HG03457 (cell line): ENCODE measurements around the gene CMSS1.
"Not testable (repeated sequence)": the region's sequence is repeated elsewhere in the genome, so short reads cannot be mapped to it uniquely, and the experiment has no call there.

Experiments
- ATAC-seq: cut with Tn5 transposase; IDR thresholded peaks from one replicate; pipeline ENCODE4 v1.9.1; 2021; ENCODE audit warnings: moderate number of reproducible peaks; ENCODE audit not compliant: unreplicated experiment

Gene CMSS1

DNA sequence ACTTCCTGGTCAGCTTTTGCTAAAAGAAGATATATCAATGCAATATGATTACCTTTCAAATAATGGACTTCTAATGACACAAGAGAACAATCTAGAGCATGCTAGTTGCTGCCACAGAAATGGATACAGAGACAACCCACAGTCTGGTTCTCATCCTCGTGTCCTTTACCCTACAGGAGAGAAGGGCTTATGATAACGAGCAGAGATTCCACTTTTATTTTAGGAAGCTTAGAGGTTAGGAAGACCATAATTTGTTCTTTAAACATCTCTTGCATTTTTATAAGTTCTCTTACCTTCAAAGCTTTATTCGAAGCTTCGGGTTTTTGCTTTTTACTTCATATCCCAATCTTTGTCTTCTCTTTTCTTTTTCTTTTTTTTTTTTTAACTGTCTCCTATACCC lies 257.5 kb downstream of the CMSS1 start:
- ATAC-seq = no peak

DNA sequence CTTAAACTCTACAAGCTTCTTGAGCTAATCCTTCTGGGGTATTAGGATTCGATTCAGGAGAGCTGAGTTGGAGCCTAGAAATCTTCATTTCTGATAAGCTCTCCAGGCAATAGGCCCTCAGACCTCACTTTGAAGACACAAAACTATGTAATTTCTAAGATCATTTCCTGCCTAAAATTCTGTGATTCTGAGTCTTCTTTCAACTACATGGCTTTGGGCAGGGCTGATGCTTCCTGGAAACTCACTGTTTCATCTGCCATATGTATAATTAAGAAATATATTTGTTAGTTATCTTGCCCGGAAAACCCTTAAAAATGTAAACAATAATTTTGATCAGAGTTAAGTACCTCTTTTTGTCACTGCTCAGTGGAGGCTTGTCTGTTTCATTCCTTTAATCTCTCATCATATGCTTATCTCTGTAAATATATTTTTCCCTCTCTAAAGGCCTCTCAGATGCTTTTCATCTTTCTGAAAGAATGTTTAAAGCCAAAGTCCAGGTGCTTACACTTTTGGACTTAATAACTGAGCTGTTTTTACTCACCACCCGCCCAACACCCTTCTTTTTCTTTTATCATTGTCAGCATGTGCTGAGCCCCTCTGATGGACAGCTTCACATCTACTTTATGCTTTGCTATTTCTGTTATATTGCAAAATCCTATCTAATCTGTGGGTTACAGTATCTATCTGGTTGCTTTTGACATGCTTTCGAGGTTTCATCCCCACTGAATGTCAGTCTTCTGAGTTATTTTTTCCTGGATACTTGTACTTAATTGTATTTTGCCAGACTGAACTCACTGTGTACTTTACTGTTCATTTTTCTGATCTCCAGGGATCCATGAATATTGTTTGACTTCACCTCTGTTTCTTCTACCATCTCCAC lies 258.4 kb downstream of the CMSS1 start:
- no peak for ATAC-seq

DNA sequence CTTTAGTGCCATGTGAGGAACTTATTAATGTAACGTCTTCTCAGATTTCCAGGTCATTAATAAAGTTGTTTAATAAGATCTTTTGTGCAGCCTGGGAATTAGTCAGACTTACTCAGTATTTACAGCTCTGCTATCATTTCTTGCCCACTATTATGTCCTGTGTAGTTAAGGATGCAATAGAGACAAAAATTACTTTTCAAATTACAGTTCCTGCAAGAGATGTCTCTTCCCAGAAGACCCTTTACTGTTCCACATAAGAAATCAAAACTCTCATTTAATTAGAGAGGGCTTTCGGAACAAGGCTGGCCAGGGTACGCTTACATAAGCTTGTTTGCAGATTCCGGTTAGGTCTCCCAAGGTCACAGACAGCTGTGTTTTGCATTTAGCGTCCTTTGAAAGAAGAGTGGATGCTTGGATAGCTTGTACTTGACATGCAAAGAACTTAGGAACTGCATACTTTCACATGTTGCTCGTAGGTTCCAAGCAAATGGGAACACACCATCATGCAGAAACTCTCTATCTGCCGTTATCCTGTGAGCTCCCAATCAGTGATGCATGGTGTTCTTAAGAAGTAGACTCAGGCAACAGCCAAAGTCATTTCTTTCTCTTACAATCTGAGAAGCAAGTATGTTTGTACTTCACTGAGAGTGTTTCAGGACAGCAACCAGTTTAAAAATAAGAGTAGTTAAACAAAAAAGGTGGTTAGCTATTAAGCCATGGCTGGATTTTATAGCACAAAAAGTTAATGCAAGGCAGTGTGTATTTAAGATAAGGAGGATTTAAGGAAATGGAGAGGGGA lies 259.3 kb downstream of the CMSS1 start:
- no peak for ATAC-seq

DNA sequence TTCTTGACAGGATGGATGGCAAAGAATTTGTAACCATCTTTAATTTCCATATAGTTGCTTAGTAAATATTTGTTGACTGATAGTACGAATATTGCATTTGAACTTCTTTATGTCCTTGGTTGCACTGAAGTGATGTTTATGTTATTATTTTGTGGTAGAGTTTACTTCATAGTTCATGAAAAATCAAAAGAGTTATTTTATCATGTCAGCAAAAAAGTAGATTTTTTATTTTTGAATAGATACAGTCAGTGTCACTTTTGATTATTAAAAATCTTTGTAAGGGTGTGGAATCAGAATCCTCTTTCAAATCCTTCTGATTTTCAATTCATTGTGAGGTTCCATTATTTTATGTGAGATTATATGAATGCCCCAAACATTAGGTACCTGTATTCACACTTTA lies 261.7 kb downstream of the CMSS1 start:
- no peak for ATAC-seq

DNA sequence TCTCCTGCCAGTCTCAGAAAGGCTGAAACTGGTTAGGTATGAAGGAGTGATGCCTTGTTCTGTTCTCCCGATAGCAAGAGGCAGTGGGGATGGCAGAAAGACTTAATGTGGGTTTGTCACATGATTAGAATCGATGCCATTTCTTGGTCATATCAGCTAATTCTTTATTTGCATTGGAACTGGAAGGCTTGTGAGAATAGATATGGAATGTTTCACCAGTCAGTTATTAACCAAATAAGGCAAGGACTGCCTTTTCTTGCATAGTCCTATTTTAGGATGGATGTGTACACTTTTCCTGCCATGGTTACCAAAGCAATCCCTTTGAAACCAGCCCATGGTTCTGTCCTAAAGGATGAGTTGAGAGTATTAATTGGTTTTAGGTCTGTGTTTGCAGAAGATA lies 262.9 kb downstream of the CMSS1 start:
- ATAC-seq = no peak

DNA sequence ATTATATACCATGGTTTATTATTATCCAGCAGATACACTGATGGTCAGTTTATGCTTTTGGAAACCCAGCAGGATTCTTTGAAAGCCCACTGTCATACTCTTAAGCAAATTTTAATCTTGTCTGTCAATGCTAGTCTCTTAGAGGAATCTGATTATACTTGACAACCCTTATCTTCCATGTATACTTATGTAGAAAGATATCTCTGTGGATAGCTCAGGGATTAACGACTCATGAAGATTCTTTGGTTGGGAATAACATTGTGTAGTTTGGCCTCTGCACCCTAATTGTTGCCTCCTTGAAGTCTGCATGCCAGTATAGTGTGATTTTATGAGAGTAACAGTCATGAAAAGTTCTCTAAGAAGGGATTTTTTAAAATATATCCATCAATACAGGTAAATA lies 263.6 kb downstream of the CMSS1 start:
- no peak for ATAC-seq

DNA sequence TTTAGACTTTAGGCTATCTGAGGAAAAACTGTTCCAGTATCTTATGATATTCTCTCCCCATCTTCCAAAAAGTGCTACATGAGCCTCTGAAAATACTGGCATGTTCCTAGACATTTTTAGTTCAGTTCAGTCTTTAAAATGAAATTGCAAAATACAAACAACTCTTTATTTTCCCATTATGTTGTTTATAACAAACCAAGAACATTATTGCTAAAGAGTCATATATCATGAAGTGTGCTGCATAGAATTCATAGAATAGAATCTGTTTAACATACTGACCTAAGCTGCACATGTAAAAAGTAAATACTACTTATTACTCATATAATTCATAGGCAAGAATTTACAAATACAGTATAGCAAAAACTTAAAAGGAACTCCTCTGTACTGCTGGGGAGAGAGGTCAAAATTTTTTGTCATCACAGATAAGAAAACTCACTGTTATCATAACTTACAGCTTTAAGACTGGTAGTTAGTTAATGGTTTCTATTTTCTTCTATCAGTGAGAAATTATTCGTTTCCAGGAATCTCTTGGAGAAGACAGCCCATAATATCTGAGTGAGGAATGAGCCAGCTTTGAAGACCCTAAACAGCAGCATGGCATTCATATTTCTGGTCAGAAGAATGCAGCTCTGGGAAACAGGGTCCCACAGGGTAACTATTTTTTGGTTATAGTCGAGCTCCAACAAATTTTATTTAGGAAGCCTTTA lies 264.5 kb downstream of the CMSS1 start:
- ATAC-seq = no peak

DNA sequence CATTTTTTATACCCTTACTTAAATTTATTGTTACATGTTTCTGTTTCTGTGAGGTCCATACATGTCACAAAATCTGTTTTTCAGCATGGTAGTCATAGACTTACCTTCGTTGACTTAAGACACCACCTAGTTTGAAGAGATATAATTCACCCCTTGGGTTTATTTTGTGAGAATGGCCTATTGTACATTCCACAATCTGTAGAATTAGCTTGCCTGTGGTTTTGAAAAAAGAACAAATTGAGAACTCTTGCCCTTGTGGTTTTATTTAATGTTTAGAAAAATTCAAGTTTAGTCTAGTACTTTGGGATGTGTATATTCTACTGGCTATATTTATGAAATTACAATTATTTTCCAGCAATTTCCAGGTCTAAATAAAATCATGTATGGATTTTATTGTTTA lies 265.1 kb downstream of the CMSS1 start:
- no peak for ATAC-seq

DNA sequence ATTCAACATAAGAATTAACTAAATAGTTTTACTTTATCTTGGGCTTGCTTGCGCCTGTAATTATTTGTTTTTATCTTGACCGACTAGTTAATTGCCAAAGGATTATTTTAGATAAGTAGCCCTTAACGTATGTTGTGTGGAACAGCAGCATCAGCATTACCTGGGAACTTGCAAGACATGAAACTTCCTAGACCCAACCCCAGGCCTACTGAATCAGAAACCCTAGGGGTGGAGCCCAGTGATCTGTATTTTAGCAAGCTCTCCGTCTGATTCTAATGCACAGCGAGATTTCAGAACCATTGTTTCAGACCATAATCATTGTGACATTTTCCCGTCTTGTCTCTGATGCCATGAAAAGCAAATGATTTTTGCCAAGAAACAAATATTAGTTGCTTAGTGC lies 265.5 kb downstream of the CMSS1 start:
- ATAC-seq = no peak

DNA sequence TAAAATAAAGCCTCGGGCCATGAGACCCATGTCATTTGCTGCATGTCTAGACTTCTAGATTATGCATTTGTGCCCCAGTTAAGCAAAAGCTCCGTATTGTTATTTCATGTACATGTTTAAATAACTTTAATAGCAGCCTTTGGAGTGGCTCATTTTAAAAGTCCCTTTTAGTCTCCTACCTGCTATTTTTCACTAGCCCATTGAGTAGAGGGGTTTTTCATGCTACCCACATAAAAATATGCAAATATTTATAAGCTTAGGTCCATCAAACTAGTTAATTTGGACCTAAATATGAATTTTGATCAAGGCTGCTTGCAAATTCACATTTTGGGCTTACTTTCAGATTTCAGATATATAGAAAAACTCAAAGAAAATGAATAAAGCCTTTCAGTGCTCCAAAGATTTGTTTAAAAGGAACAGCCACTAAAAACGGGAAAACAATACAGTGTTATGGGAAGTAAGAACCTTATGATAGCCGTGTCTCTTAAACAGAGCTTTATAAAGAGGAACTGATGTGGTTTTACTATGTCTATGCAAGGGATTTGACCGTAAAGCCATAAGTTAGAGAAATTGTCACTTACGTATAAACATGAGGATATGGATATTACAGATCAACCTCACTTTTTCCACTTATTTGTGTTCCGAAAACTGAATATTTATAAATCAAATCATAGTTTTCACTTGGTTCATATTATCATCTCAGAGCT lies 266.6 kb downstream of the CMSS1 start:
- ATAC-seq = no peak

DNA sequence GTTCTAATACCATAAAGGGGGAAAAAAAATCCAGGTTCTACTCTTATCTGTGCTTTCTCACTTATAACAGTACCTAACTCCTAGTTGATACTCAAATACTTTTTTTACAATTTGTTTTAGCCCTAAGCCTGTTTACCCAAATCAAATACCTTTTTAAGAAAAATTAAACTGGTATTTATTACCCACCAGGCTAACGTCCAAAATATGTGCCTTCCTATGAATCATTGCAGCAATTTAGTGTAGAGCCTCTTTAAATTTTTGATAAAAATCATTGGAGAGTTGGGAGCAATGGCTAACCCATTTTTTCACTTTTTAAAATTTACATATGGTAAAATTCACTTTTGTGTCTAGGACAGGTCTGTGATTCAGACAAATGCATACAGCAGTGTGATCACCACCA lies 268.7 kb downstream of the CMSS1 start:
- ATAC-seq = no peak

DNA sequence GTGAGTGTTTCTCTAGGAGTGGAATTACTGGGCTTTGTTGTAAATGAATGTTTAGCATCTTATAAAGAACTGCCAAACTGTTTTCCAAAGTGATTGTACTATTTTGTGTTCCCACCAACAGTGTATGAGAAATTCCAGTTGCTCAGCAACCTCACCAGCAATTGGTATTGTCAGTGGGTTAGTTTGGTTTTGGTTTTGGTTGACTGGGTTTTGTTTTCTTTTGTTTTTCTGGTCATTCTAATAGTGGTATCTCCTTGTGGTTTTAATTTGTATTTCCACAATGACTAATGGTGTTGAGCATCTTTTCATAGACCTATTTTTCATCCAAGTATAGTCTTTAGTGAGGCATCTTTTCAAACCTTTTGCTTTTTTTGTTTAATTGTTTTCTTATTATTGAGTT lies 269.5 kb downstream of the CMSS1 start:
- peak; percentile 87 for ATAC-seq

DNA sequence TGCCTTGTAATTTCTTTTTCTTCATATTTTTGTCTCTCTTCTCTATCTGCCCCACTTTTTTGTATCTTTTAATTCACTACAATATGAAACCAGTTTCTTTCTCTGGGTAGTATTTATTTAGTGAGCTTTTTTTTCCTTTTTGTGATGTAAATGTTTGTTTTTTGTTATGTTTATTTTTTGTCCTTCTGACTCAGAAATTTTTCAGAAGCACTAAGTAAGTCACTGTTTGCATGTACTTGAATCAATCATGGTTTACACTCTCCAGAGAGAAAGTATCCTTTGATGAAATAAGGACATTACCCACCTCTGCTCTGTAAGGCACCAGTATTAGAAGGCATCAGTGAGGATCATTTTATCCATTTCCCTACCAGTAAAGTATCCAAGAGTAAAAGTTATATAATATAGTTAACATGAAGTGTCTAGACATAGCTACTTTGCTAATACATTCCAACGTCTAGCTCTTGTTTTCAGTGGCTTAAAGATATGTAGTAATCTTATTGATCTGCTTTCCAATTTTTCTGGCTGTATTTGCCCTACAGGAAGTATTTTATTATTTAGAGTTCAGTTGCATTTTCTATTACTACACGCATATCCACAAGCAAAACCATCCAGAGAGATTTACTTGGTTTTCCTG lies 271.2 kb downstream of the CMSS1 start:
- no peak for ATAC-seq

DNA sequence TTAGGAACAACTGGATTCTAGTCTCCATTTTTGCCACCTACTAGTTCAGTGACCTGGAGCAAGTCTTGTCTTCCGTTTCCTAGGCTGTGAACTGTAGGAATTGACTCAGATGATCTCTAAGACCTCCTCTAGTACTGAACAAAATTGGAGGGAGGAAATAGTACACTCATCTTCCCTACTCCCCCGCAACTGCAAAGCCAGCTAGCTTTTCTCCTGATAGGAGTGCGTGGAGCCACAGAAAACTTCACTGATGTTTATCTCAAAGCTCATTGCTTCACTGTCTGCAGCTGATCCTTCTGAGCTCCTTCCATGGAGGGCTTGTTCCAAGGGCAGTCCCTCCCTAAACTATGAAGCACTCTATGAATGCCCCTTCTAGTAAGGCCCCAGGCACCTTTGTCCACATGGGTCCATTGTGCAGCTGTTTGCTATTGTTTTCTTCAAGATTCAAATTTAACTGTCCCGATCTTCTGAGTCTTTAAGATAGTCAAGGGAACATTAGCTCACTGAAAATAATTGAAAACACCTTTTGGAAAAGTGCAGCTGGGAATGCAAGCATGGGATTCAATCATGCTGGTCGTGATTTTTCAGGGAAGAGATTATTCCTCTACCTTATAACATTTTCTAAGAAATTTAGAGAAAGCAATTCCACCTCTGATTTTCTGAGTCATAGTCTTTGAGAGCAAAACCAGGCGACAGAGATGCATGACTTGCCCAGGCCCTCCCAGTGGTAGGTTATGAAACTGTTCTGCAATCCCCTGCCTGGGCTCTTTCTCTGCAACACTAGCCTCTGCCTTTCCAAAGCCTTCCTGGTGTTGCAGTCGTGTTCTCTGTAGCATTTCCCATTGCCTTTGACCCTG lies 272.4 kb downstream of the CMSS1 start:
- ATAC-seq = peak; percentile 43

DNA sequence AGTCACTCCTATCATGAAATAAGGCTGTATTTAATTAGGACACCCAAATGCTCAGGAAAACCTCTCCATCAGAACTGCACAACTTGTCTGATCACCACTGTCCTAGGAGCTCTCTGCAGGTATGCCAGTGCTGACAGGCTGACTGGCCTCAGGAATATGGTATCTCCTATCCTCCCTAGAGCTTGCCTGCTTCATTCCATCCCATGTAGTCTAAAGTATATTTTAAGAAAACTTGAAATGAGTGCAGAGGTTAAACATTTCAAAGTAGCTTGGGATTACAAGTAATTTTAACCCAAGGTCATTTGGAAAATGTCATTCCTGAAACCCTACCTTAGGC lies 273.0 kb downstream of the CMSS1 start:
- no peak for ATAC-seq

DNA sequence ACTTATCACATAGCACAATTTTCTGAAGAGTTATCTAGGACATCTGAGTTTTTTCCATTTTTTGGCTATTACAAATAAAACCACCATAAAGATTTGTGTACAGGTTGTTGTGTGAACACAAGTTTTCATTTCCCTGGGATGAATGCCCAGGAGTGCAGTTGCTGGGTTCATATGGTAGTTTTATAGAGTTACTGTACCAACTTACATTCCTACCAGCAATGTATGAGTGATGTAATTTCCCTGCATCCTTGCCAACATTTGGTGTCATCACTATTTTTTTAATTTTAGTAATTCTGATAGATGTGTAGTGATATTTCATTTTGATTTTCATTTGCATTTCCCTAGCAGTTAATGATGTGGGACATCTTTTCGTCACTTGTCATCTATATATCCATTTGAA lies 276.2 kb downstream of the CMSS1 start:
- ATAC-seq = no peak

DNA sequence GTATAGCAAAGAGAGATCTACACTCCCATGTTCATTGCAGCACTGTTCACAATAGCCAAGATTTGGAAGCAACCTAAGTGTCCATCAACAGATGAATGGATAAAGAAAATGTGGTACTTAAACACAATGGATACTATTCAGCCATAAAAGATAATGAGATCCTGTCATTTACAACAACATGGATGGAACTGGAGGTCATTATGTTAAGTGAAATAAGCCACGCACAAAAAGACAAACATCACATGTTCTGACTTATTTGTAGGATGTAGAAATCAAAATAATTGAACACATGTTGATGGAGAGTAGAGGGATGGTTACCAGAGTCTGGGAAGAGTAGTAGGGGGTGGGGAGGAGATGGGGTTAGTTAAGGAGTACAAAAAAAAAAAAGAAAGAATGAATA lies 278.6 kb downstream of the CMSS1 start:
- not testable (repeated sequence) for ATAC-seq

DNA sequence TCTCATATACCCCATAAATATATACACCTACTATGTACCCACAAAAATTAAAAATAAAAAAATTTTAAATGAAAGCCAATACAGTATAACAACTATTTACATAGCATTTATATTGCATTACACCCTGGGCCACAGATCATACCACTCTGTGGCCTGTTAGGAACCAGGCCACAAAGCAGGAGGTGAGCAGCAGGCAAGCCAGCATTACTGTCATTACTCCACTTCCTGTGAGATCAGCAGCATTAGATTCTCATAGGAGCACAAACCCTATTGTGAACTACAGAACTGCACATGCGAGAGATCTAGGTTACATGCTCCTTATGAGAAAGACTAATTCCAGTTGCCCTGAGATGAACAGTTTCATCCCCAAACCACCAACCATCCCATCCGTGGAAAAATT lies 279.2 kb downstream of the CMSS1 start:
- ATAC-seq = no peak

DNA sequence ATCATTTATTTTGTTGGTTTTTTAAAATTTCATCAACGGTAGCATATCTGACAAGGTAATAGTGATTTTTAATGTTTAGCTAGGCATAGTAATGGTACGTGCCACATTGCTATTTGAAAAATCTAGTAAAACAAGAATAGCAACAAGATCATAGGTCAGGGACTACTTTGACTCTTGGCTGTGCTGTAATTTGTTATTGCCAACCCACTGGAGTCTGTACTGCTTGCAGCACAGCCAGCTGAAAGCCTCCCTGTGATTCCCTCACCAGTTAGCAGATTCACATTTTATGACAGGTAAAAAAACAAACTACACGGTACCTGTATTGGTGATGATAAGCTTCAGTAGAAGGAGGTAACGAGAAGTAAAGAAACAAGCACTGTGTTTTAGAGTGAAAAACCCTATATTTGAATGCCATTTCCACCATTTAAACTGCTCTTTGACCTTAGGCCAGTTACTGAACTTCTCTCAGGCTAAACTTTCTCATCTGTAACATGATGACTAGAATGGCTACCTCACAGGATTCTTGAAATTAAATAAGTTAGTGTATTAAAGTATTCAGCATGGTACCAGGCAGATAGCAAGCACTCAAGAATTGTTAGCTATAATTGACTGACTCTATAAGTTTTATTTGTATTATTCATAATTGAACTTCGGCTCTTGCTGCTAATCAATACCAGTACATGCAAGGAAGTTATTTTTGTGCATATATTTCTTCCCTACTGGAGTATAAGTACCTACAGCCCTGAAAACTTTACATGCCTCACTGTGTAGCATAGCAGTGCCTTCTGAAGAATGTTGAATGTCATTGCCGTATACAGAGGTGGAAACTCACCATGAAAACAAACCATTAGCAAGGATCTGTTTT lies 280.5 kb downstream of the CMSS1 start:
- ATAC-seq = no peak
